CD14-positive monocyte (primary cell): Measurements from ENCODE around the gene UBXN6. TPM values are rescaled to one million over a fixed set of nuclear protein-coding genes. Genes with fewer than 3 reads are reported as not detected.

Experiments used
- DNase-seq, 3 donors: peaks; one replicate each; pipeline ENCODE4 v3.0.0-alpha.2; 2011 to 2022
- H2AFZ ChIP-seq: 2 replicates; pipeline ENCODE4 v1.6.0; 2012; ENCODE audit warnings: mild to moderate bottlenecking, low read depth, low read length, inconsistent platforms; ENCODE audit not compliant: insufficient read depth, poor library complexity, severe bottlenecking
- H3K27ac ChIP-seq, 2 donors: 1 replicate in 1 of 2; 2 replicates in 1 of 2; pipeline ENCODE4 v1.5.1; 2012 to 2013; ENCODE audit warnings: low read length in 2 of 2, control low read depth in 1 of 2, inconsistent platforms in 1 of 2, low read depth in 1 of 2, mild to moderate bottlenecking in 1 of 2
- H3K27me3 ChIP-seq, 2 donors: one replicate each; pipeline versions ENCODE4 v1.6.0 to v1.6.1; 2011 to 2013; ENCODE audit warnings: low read length in 2 of 2; ENCODE audit not compliant: control insufficient read depth in 2 of 2, insufficient read depth in 2 of 2
- H3K36me3 ChIP-seq, 2 donors: replicated peaks in 1 of 2; 1 replicate in 1 of 2; 2 replicates in 1 of 2; pipeline versions ENCODE4 v1.5.1 to v1.6.1; 2012 to 2013; ENCODE audit warnings: low read length in 2 of 2, control low read depth in 1 of 2, inconsistent platforms in 1 of 2, mild to moderate bottlenecking in 1 of 2; ENCODE audit not compliant: insufficient read depth in 2 of 2, control insufficient read depth in 1 of 2
- H3K4me1 ChIP-seq, 2 donors: 1 replicate in 1 of 2; 2 replicates in 1 of 2; pipeline versions ENCODE4 v1.5.1 to v1.6.1; 2012 to 2013; ENCODE audit warnings: low read length in 2 of 2, control low read depth in 1 of 2, inconsistent platforms in 1 of 2, mild to moderate bottlenecking in 1 of 2, moderate library complexity in 1 of 2; ENCODE audit not compliant: insufficient read depth in 2 of 2, control insufficient read depth in 1 of 2
- H3K4me2 ChIP-seq: replicated peaks from 2 replicates; pipeline ENCODE3; 2012; ENCODE audit warnings: low read length, moderate library complexity, mild to moderate bottlenecking; ENCODE audit not compliant: poor library complexity, severe bottlenecking; ENCODE audit errors: extremely low read depth
- H3K4me3 ChIP-seq, 3 experiments: fragments of 200-600 bp in 1 of 3; sonication (generic) in 1 of 3; replicated peaks in 1 of 3; 1 replicate in 2 of 3; 2 replicates in 1 of 3; pipeline ENCODE4 v1.5.1; 2011 to 2013; ENCODE audit warnings: low read length in 3 of 3, mild to moderate bottlenecking in 3 of 3, control low read depth in 2 of 3, low read depth in 2 of 3, inconsistent platforms in 1 of 3, moderate library complexity in 1 of 3
- H3K79me2 ChIP-seq: 2 replicates; pipeline ENCODE4 v1.6.0; 2012; ENCODE audit warnings: mild to moderate bottlenecking, control low read depth, inconsistent platforms, low read length, moderate library complexity; ENCODE audit not compliant: insufficient read depth
- H3K9ac ChIP-seq: 2 replicates; pipeline ENCODE4 v1.6.0; 2017; ENCODE audit warnings: low read length, mild to moderate bottlenecking; ENCODE audit not compliant: insufficient read depth, poor library complexity, severe bottlenecking
- H3K9me3 ChIP-seq, 2 donors: replicated peaks in 1 of 2; 1 replicate in 1 of 2; 2 replicates in 1 of 2; pipeline versions ENCODE4 v1.5.1 to v1.6.1; 2012 to 2013; ENCODE audit warnings: low read length in 2 of 2, control low read depth in 1 of 2; ENCODE audit not compliant: control insufficient read depth in 1 of 2, insufficient read depth in 1 of 2
- H4K20me1 ChIP-seq: 2 replicates; pipeline ENCODE4 v1.6.0; 2012; ENCODE audit warnings: mild to moderate bottlenecking, low read length, control low read depth, moderate library complexity; ENCODE audit not compliant: insufficient read depth
- H3K27ac Mint-ChIP-seq, 7 donors: one replicate each; pipeline ENCODE4 v1.8.0; 2020; ENCODE audit warnings: mild to moderate bottlenecking in 7 of 7, mixed read lengths in 7 of 7, moderate library complexity in 6 of 7, inconsistent platforms in 2 of 7
- H3K27me3 Mint-ChIP-seq, 3 donors: one replicate each; pipeline ENCODE4 v1.8.0; 2021 to 2022; ENCODE audit warnings: low read depth in 3 of 3, mild to moderate bottlenecking in 3 of 3, mixed read lengths in 3 of 3, moderate library complexity in 3 of 3, inconsistent platforms in 1 of 3
- H3K36me3 Mint-ChIP-seq, 2 donors: one replicate each; pipeline ENCODE4 v1.8.0; 2020; ENCODE audit warnings: mixed read lengths in 2 of 2, inconsistent platforms in 1 of 2, mild to moderate bottlenecking in 1 of 2
- H3K4me1 Mint-ChIP-seq: one replicate; pipeline ENCODE4 v1.8.0; 2020; ENCODE audit warnings: mild to moderate bottlenecking, mixed read lengths
- H3K4me3 Mint-ChIP-seq, 2 donors: one replicate each; pipeline ENCODE4 v1.8.0; 2020; ENCODE audit warnings: mild to moderate bottlenecking in 2 of 2, mixed read lengths in 2 of 2, moderate library complexity in 1 of 2
- H3K9me3 Mint-ChIP-seq, 7 donors: one replicate each; pipeline ENCODE4 v1.8.0; 2020 to 2022; ENCODE audit warnings: mixed read lengths in 7 of 7, mild to moderate bottlenecking in 6 of 7, moderate library complexity in 6 of 7, inconsistent platforms in 2 of 7
- WGBS: methylation state at CpG from one replicate; pipeline ENCODE4 v1.1.5; 2013; ENCODE audit warnings: missing lambda C conversion rate; ENCODE audit not compliant: insufficient coverage; 5-methylcytosine and 5-hydroxymethylcytosine counted together
- intact Hi-C, 2 donors: fragments of 100-400 bp; cut with micrococcal nuclease; formaldehyde crosslinking; loops; one replicate each; pipeline versions ENCODE4 v1.15.0 to v1.15.1; 2023
- polyA plus RNA-seq, 3 donors: library from polyadenylated mRNA; depleted of rRNA in 1 of 3; unstranded in 2 of 3; stranded (reverse) in 1 of 3; fragments of 300-500 nt in 2 of 3; fragments of >200 nt in 1 of 3; fragmentation: Illumina TruSeq in 2 of 3; gene quantifications; 1 replicate in 2 of 3; 2 replicates in 1 of 3; pipeline ENCODE4 v1.2.3, GENCODE V29; 2012 to 2021
- TF ChIP-seq, protein P1 (sequence below): fragments of 200-600 bp; IDR thresholded peaks from one replicate; pipeline ENCODE4 v1.8.0; 2022; ENCODE audit warnings: antibody characterized with exemption, mild to moderate bottlenecking

UBXN6 gene
- polyA plus RNA-seq, 3 donors, result 3.8 to 64.5 (median 5.4) TPM

DNA sequence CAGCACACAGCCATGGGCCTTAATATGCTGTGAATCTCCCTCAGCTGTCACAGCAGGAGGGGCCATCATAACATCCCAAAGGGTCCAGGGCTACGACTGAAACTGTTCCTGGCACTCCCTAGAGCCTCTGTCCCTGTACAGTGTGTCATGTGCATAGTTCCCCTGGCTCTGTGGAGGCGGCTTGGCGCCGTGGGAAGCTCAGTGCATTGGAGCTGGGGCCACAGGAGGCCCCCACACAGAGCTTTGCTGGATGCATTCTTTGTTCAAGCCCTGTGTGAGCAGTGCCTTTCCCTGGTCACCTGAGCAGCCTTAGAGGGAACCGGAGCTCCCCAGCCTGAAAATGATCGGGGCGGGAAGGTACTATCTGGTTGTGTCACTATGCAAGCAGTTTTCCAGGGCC, 21.4 kb downstream of the UBXN6 start:
- H3K9me3 Mint-ChIP-seq, result peaks cover 0 to 4% (median 0%) of the 10 kb centered on the region in 7 donors
- Histone ChIP-seq H3K4me2 (no peak overlapping the region), H3K79me2 (peaks cover 42% of the 10 kb centered on the region), H3K4me3 (no peak overlapping the region), H3K9me3 (no peaks in the 10 kb centered on the region), H2AFZ (no peak overlapping the region), H3K27ac (no peak overlapping the region), H3K27me3 (no peaks in the 10 kb centered on the region), H3K36me3 (peaks cover 33 to 56% of the 10 kb centered on the region in 2 donors), H3K4me1 (peaks cover 21 to 23% of the 10 kb centered on the region in 2 donors), H4K20me1 (no peaks in the 10 kb centered on the region), H3K9ac (no peak overlapping the region)
- 95% methylated on average over 7 of the region's 7 CpGs for WGBS
- H3K4me3 Mint-ChIP-seq, result no peak overlapping the region
- H3K4me1 Mint-ChIP-seq, result peaks cover 18% of the 10 kb centered on the region
- no peak for DNase-seq
- no peaks in the 10 kb centered on the region for H3K27me3 Mint-ChIP-seq
- peaks cover 40 to 76% of the 10 kb centered on the region in 2 donors for H3K36me3 Mint-ChIP-seq
- TF ChIP-seq, protein P1, sequence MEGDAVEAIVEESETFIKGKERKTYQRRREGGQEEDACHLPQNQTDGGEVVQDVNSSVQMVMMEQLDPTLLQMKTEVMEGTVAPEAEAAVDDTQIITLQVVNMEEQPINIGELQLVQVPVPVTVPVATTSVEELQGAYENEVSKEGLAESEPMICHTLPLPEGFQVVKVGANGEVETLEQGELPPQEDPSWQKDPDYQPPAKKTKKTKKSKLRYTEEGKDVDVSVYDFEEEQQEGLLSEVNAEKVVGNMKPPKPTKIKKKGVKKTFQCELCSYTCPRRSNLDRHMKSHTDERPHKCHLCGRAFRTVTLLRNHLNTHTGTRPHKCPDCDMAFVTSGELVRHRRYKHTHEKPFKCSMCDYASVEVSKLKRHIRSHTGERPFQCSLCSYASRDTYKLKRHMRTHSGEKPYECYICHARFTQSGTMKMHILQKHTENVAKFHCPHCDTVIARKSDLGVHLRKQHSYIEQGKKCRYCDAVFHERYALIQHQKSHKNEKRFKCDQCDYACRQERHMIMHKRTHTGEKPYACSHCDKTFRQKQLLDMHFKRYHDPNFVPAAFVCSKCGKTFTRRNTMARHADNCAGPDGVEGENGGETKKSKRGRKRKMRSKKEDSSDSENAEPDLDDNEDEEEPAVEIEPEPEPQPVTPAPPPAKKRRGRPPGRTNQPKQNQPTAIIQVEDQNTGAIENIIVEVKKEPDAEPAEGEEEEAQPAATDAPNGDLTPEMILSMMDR, result no peak
- intact Hi-C loops, result no loop called here
- H3K27ac Mint-ChIP-seq, result peak overlapping the region in 1 of 7 donors; percentile 48

DNA sequence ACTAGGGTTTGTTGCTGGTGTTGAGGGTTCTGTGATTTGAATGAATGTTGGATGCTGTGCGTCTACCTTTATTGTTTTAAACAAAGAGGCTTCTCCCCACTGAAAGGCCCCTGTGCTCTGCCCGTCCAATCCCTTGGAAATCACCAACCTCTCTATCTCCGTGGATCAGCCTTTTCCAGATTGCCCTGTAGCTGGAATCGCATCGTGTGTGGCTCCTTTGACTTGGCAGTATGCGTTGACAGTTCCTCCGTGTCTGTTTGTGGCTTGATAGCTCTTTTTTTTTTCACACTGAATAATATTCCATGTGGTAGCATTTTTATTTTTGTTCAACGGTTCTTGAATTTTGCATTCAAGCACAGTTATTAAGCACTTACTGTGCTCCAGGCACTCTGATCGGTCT, 23.2 kb downstream of the UBXN6 start:
- no peak overlapping the region for H2AFZ ChIP-seq
- peaks cover 0 to 2% (median 0%) of the 10 kb centered on the region in 7 donors for H3K9me3 Mint-ChIP-seq
- no peaks in the 10 kb centered on the region for H3K9me3 ChIP-seq
- no CpG with 5 or more reads among the region's 9 CpGs for WGBS
- peaks cover 27 to 48% of the 10 kb centered on the region in 2 donors for H3K36me3 ChIP-seq
- no peak overlapping the region for H3K27ac ChIP-seq
- H3K9ac ChIP-seq, result no peak overlapping the region
- H3K27me3 Mint-ChIP-seq, result peaks cover 0 to 6% (median 3%) of the 10 kb centered on the region in 3 donors
- intact Hi-C loops, result no loop called here
- no peaks in the 10 kb centered on the region for H3K27me3 ChIP-seq
- H3K27ac Mint-ChIP-seq, result no peak overlapping the region
- H3K4me3 Mint-ChIP-seq, result no peak overlapping the region
- H3K36me3 Mint-ChIP-seq, result peaks cover 35 to 67% of the 10 kb centered on the region in 2 donors
- no peaks in the 10 kb centered on the region for H4K20me1 ChIP-seq
- TF ChIP-seq, protein P1, result no peak
- no peak overlapping the region for H3K4me2 ChIP-seq
- no peak overlapping the region for H3K4me3 ChIP-seq
- peaks cover 40% of the 10 kb centered on the region for H3K79me2 ChIP-seq
- DNase-seq, result no peak
- peaks cover 37 to 42% of the 10 kb centered on the region in 2 donors for H3K4me1 ChIP-seq
- H3K4me1 Mint-ChIP-seq, result peaks cover 33% of the 10 kb centered on the region
